Right atrium auricular region (tissue), 2 donors: ENCODE measurements around the gene SMCO4. TPM values are rescaled to one million over a fixed set of nuclear protein-coding genes. Genes with fewer than 3 reads are reported as not detected.
A peak's percentile ranks its signal among the peaks of the same experiment; 100 is the strongest.

Source experiments
- DNase-seq: peaks from one replicate; pipeline ENCODE4 v3.0.0-alpha.2; 2019; ENCODE audit warnings: low spot score
- H3K27ac ChIP-seq, 2 donors: fragments of 200-600 bp; sonication (generic); 1 replicate in 1 of 2; 2 replicates in 1 of 2; pipeline ENCODE4 v1.5.1; 2016 to 2019
- H3K27me3 ChIP-seq, 2 donors: fragments of 200-600 bp; sonication (generic); one replicate each; pipeline versions ENCODE4 v1.5.1 to v1.6.0; 2017 to 2019
- H3K36me3 ChIP-seq: fragments of 200-600 bp; sonication (generic); one replicate; pipeline ENCODE4 v1.5.1; 2016
- H3K4me1 ChIP-seq, 2 donors: fragments of 200-600 bp; sonication (generic); one replicate each; pipeline versions ENCODE4 v1.5.1 to v1.6.0; 2017 to 2019
- H3K4me3 ChIP-seq, 2 donors: fragments of 200-600 bp; sonication (generic); 1 replicate in 1 of 2; 2 replicates in 1 of 2; pipeline ENCODE4 v1.5.1; 2017 to 2019; ENCODE audit warnings: mild to moderate bottlenecking in 1 of 2, moderate library complexity in 1 of 2
- H3K9me3 ChIP-seq, 2 donors: fragments of 200-600 bp; sonication (generic); one replicate each; pipeline ENCODE4 v1.5.1; 2019
- CTCF ChIP-seq, 2 donors: fragments of 200-600 bp; sonication (generic); IDR thresholded peaks; one replicate each; pipeline ENCODE4 v1.5.1; 2019; ENCODE audit warnings: antibody characterized with exemption in 2 of 2
- total RNA-seq, 2 donors: library from RNA; depleted of rRNA; stranded (reverse); fragments of >200 nt; gene quantifications; one replicate each; pipeline ENCODE4 v1.1.0, GENCODE V29; 2016

Gene SMCO4
- total RNA-seq, 2 donors from 2014 or later: 37.6 to 79.8 TPM

GRCh38 chr11:93529707-93530467 is 13.3 kb downstream of the SMCO4 start:
- Histone ChIP-seq H3K4me1 (peaks cover 0 to 83% of the 10 kb centered on the region in 2 donors), H3K36me3 (no peaks in the 10 kb centered on the region), H3K9me3 (no peaks in the 10 kb centered on the region), H3K4me3 (no peak overlapping the region), H3K27me3 (no peaks in the 10 kb centered on the region), H3K27ac (peak overlapping the region; percentile 79 to 85)
- DNase-seq: peak; percentile 65
- TF ChIP-seq CTCF (IDR thresholded peaks at IDR 0.05): no peak

GRCh38 chr11:93528757-93529645 is 14.2 kb downstream of the SMCO4 start:
- TF ChIP-seq CTCF (IDR thresholded peaks at IDR 0.05): no peak
- DNase-seq: peak; percentile 62
- Histone ChIP-seq H3K27ac (peak overlapping the region; percentile 79 to 85), H3K27me3 (no peaks in the 10 kb centered on the region), H3K9me3 (no peaks in the 10 kb centered on the region), H3K36me3 (no peaks in the 10 kb centered on the region), H3K4me1 (peaks cover 0 to 85% of the 10 kb centered on the region in 2 donors), H3K4me3 (no peak overlapping the region)

- no peak for TF ChIP-seq CTCF (IDR thresholded peaks at IDR 0.05)
- DNase-seq: peak; percentile 63
- peak overlapping the region; percentile 79 to 85 for H3K27ac ChIP-seq
- H3K9me3 ChIP-seq: no peaks in the 10 kb centered on the region
- H3K36me3 ChIP-seq: no peaks in the 10 kb centered on the region
- no peak overlapping the region for H3K4me3 ChIP-seq
- H3K4me1 ChIP-seq: peaks cover 0 to 84% of the 10 kb centered on the region in 2 donors
- H3K27me3 ChIP-seq: no peaks in the 10 kb centered on the region
Observed at GRCh38 chr11:93528252-93528651, 14.9 kb downstream of the SMCO4 start.

- no peak for DNase-seq
- Histone ChIP-seq H3K4me3 (no peak overlapping the region), H3K4me1 (peaks cover 0 to 72% of the 10 kb centered on the region in 2 donors), H3K9me3 (no peaks in the 10 kb centered on the region), H3K36me3 (no peaks in the 10 kb centered on the region), H3K27me3 (no peaks in the 10 kb centered on the region), H3K27ac (no peak overlapping the region)
- no peak for TF ChIP-seq CTCF (IDR thresholded peaks at IDR 0.05)
Observed at GRCh38 chr11:93526641-93527583, 16.3 kb downstream of the SMCO4 start.

- no peaks in the 10 kb centered on the region for H3K27me3 ChIP-seq
- H3K9me3 ChIP-seq: no peaks in the 10 kb centered on the region
- no peak overlapping the region for H3K4me3 ChIP-seq
- no peak for DNase-seq
- no peaks in the 10 kb centered on the region for H3K36me3 ChIP-seq
- TF ChIP-seq CTCF (IDR thresholded peaks at IDR 0.05): no peak
- H3K4me1 ChIP-seq: peaks cover 0 to 72% of the 10 kb centered on the region in 2 donors
- H3K27ac ChIP-seq: peak overlapping the region in 1 of 2 donors; percentile 32
Observed at GRCh38 chr11:93526346-93526633, 16.9 kb downstream of the SMCO4 start.
